Measurements from ENCODE around the gene WDR45.

WDR45 gene

DNA sequence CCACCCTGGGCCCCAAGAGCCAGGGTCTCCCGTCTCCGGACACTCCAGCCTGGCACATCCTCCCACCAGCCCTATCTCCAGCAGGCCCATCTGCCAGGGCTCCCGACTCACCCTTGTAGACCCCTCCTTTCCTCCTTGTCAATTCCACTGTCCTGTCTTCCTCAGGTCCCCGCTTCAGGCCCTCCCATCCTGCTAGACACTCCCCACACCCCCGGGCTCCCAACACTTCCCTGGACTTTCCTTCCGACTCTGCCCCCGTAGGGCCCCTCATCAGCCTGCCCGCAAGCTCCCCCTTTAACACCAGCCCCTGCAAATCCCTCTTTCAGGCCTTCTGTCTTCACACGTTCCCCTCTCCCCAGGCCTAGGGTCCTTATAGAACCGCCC is 7.0 kb downstream of the WDR45 start:
- TF ChIP-seq REST (IDR thresholded peaks at IDR 0.05; ENCODE audit: insufficient replicate concordance, low read depth) (no peak), POLR2AphosphoS5 (IDR thresholded peaks at IDR 0.05; ENCODE audit: low read depth) (no peak), GABPA (IDR thresholded peaks at IDR 0.05; ENCODE audit: low read depth) (no peak), CTCF (IDR thresholded peaks at IDR 0.05; ENCODE audit: insufficient read depth, low read length) (no peak), SPI1 (IDR thresholded peaks at IDR 0.05; ENCODE audit: borderline replicate concordance, low read depth) (no peak)
- no peak for DNase-seq (ENCODE audit: low read depth in 1 of 2, low spot score in 1 of 2)
- no peaks in the 10 kb centered on the region for H3K27me3 ChIP-seq (ENCODE audit: insufficient read depth, poor library complexity, severe bottlenecking)
- no peak overlapping the region for H3K4me3 ChIP-seq (replicated peaks; ENCODE audit: insufficient read depth, low read length)
- H3K27ac ChIP-seq (replicated peaks), result no peak overlapping the region

- Histone ChIP-seq H3K4me3 (replicated peaks; ENCODE audit: insufficient read depth, low read length) (no peak overlapping the region), H3K27ac (replicated peaks) (no peak overlapping the region), H3K27me3 (ENCODE audit: insufficient read depth, poor library complexity, severe bottlenecking) (no peaks in the 10 kb centered on the region)
- no peak for TF ChIP-seq POLR2AphosphoS5 (IDR thresholded peaks at IDR 0.05; ENCODE audit: low read depth)
- no peak for TF ChIP-seq SPI1 (IDR thresholded peaks at IDR 0.05; ENCODE audit: borderline replicate concordance, low read depth)
- TF ChIP-seq GABPA (IDR thresholded peaks at IDR 0.05; ENCODE audit: low read depth), result no peak
- TF ChIP-seq REST (IDR thresholded peaks at IDR 0.05; ENCODE audit: insufficient replicate concordance, low read depth), result no peak
- no peak for TF ChIP-seq CTCF (IDR thresholded peaks at IDR 0.05; ENCODE audit: insufficient read depth, low read length)
- no peak for DNase-seq (ENCODE audit: low read depth in 1 of 2, low spot score in 1 of 2)
These were observed 7.6 kb downstream of the WDR45 start for GRCh38 chrX:49071877-49072711.

- H3K27ac ChIP-seq (replicated peaks), result no peak overlapping the region
- H3K27me3 ChIP-seq (ENCODE audit: insufficient read depth, poor library complexity, severe bottlenecking), result no peaks in the 10 kb centered on the region
- no peak overlapping the region for H3K4me3 ChIP-seq (replicated peaks; ENCODE audit: insufficient read depth, low read length)
- no peak for DNase-seq (ENCODE audit: low read depth in 1 of 2, low spot score in 1 of 2)
- TF ChIP-seq POLR2AphosphoS5 (IDR thresholded peaks at IDR 0.05; ENCODE audit: low read depth), result no peak
- TF ChIP-seq REST (IDR thresholded peaks at IDR 0.05; ENCODE audit: insufficient replicate concordance, low read depth), result no peak
- TF ChIP-seq GABPA (IDR thresholded peaks at IDR 0.05; ENCODE audit: low read depth), result no peak
- TF ChIP-seq SPI1 (IDR thresholded peaks at IDR 0.05; ENCODE audit: borderline replicate concordance, low read depth), result no peak
- no peak for TF ChIP-seq CTCF (IDR thresholded peaks at IDR 0.05; ENCODE audit: insufficient read depth, low read length)
These were observed 8.7 kb downstream of the WDR45 start for GRCh38 chrX:49070988-49071387.

Data from HL-60 (cell line).